GM23248 (cell line): ENCODE measurements around the gene YWHAB.

Experiments used
- EZH2 ChIP-seq: fragments of 200-600 bp; sonication (generic); IDR thresholded peaks from 2 replicates; pipeline ENCODE4 v1.6.1; 2018; ENCODE audit warnings: antibody characterized with exemption, mild to moderate bottlenecking; ENCODE audit not compliant: insufficient read depth, poor library complexity, severe bottlenecking
- EZH2phosphoT487 ChIP-seq: fragments of 200-600 bp; sonication (generic); IDR thresholded peaks from 2 replicates; pipeline ENCODE4 v1.6.1; 2018; ENCODE audit warnings: antibody characterized with exemption, moderate library complexity, mild to moderate bottlenecking, low read depth; ENCODE audit not compliant: insufficient read depth

GRCh38 chr20:44897133-44897532 is 11.6 kb downstream of the YWHAB start:
- no peak for TF ChIP-seq EZH2
- TF ChIP-seq EZH2phosphoT487, result no peak
